ENCODE measurements around the gene CCP110. TPM values are rescaled to one million over a fixed set of nuclear protein-coding genes. Genes with fewer than 3 reads are reported as not detected.
A peak's percentile ranks its signal among the peaks of the same experiment; 100 is the strongest.
"Not testable (repeated sequence)": the region's sequence is repeated elsewhere in the genome, so short reads cannot be mapped to it uniquely, and the experiment has no call there.

The CCP110 gene
- total and polyA plus RNA-seq, 4 experiments from 2014 or later: 7.3 to 21.3 (median 15.4) TPM

GRCh38 chr16:19543278-19543996 is 19.7 kb downstream of the CCP110 start:
- H3K36me3 ChIP-seq (ENCODE audit: insufficient read depth, low read length); H3K27ac Mint-ChIP-seq; H3K4me3 ChIP-seq (ENCODE audit: low read length in 2 of 2); H3K27me3 ChIP-seq (ENCODE audit: insufficient read depth, low read length); H3K9me3 Mint-ChIP-seq; H3K27ac ChIP-seq (ENCODE audit: low read depth, low read length); DNase-seq; H3K4me3 Mint-ChIP-seq; POLR2A ChIA-PET (ENCODE audit: partially characterized antibody); intact Hi-C loops (cut with micrococcal nuclease); H3K4me1 ChIP-seq (ENCODE audit: insufficient read depth, low read length); H3K9me3 ChIP-seq (ENCODE audit: control insufficient read depth in 1 of 2, low read length in 2 of 2); H3K4me1 Mint-ChIP-seq; H3K27me3 Mint-ChIP-seq: not testable (repeated sequence)
- peaks cover 44 to 52% of the 10 kb centered on the region in 2 donors for H3K36me3 Mint-ChIP-seq
- CTCF ChIA-PET (ENCODE audit: partially characterized antibody): interaction anchor here (1.5 kb wide), 1 partner anchor 11 kb away, joined by 9 read pairs; the partner anchor contains the start of gene VPS35L

DNA sequence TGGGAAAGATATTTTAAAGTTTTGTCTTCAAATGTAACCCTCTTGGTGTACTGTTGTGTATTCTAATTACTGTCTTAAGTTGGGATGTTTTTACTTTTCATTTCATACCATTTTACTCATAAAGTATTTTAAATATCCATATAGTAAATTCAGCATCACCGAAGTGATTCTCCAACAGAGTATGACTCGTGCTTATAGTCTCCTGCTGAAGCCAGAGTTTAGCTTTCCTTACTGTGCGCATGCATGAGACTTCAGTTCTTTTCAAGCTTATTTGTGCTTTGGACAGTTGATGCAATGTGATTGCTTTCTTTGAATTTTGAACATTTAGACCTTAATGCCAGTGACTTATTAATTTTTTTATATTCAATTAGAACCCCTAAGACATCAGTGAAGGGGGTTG is 24.4 kb downstream of the CCP110 start:
- intact Hi-C loops (cut with micrococcal nuclease): no loop called here
- Histone ChIP-seq H3K4me3 (ENCODE audit: low read length in 2 of 2) (no peak overlapping the region), H3K4me1 (ENCODE audit: insufficient read depth, low read length) (no peaks in the 10 kb centered on the region), H3K27me3 (ENCODE audit: insufficient read depth, low read length) (no peaks in the 10 kb centered on the region), H3K27ac (ENCODE audit: low read depth, low read length) (no peak overlapping the region), H3K9me3 (ENCODE audit: control insufficient read depth in 1 of 2, low read length in 2 of 2) (no peaks in the 10 kb centered on the region), H3K36me3 (ENCODE audit: insufficient read depth, low read length) (no peaks in the 10 kb centered on the region)
- peaks cover 0 to 5% (median 0%) of the 10 kb centered on the region in 4 donors for H3K4me1 Mint-ChIP-seq
- H3K36me3 Mint-ChIP-seq: peaks cover 21 to 37% of the 10 kb centered on the region in 2 donors
- no peak overlapping the region for H3K4me3 Mint-ChIP-seq
- ChIA-PET POLR2A (ENCODE audit: partially characterized antibody) (no interaction called here), CTCF (ENCODE audit: partially characterized antibody) (interaction anchor here (1.9 kb wide), 1 partner anchor 35 kb away, joined by 4 read pairs; no protein-coding TSS in a partner anchor)
- H3K9me3 Mint-ChIP-seq: peaks cover 0 to 5% (median under 1%) of the 10 kb centered on the region in 8 donors
- H3K27ac Mint-ChIP-seq: no peak overlapping the region
- DNase-seq: no peak
- H3K27me3 Mint-ChIP-seq: no peaks in the 10 kb centered on the region

DNA sequence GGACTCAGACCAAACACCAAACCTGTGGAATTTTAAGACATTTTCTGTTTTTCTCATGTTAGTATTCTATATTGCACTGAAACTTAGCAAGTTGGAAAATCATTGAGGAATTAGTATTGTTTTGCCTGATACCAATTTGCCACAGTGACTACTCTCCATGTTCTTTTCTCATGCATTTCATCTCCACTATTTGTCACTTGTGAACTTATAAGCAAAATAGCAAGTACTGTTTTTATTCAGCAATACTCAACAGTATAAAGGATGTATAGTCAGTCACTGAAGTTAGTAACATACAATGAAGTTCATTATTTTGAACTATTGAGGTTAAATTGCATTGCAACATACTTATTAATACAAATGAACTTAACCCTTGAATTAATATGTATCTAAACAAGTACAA is 25.9 kb downstream of the CCP110 start:
- Histone ChIP-seq H3K4me3 (ENCODE audit: low read length in 2 of 2) (no peak overlapping the region), H3K36me3 (ENCODE audit: insufficient read depth, low read length) (no peaks in the 10 kb centered on the region), H3K27me3 (ENCODE audit: insufficient read depth, low read length) (no peaks in the 10 kb centered on the region), H3K27ac (ENCODE audit: low read depth, low read length) (no peak overlapping the region), H3K4me1 (ENCODE audit: insufficient read depth, low read length) (peaks cover 1% of the 10 kb centered on the region), H3K9me3 (ENCODE audit: control insufficient read depth in 1 of 2, low read length in 2 of 2) (no peaks in the 10 kb centered on the region)
- ChIA-PET CTCF (ENCODE audit: partially characterized antibody) (interaction anchor here (1.4 kb wide), 1 partner anchor 8 kb away, joined by 4 read pairs; no protein-coding TSS in a partner anchor), POLR2A (ENCODE audit: partially characterized antibody) (no interaction called here)
- Mint-ChIP-seq H3K36me3 (peaks cover 9 to 25% of the 10 kb centered on the region in 2 donors), H3K27ac (no peak overlapping the region), H3K4me3 (no peak overlapping the region), H3K9me3 (no peaks in the 10 kb centered on the region), H3K27me3 (no peaks in the 10 kb centered on the region), H3K4me1 (peaks cover 0 to 5% (median 1%) of the 10 kb centered on the region in 4 donors)
- no peak for DNase-seq
- intact Hi-C loops (cut with micrococcal nuclease): no loop called here

- peak within 1 kb of the TSS; percentile 93 to 98 (median 96) for H3K27ac Mint-ChIP-seq
These were observed 31.6 kb downstream of the CCP110 start, which contains the start of gene VPS35L for GRCh38 chr16:19555186-19555937. TSS of gene VPS35L (plus strand) at chr16:19555703. CDS start at chr16:19555730, 27 bp downstream.

GRCh38 chr16:19555938-19556771 is 32.4 kb downstream of the CCP110 start:
- no peaks in the 10 kb centered on the region for H3K36me3 ChIP-seq (ENCODE audit: insufficient read depth, low read length)
- ChIA-PET CTCF (ENCODE audit: partially characterized antibody) (interaction anchor here (0.6 to 6.1 kb wide), 31 partner anchors 7 to 755 kb away, joined by 3 to 63 read pairs (median 6); partner anchors contain the start of genes ARL6IP1, CCP110, COQ7 and GDE1), POLR2A (ENCODE audit: partially characterized antibody) (interaction anchor here (1.1 to 4.2 kb wide), 12 partner anchors 8 to 1184 kb away, joined by 3 to 66 read pairs (median 6); partner anchors contain the start of genes CCP110, COQ7, GDE1 and GPRC5B)
- peaks cover 0 to 8% of the 10 kb centered on the region in 2 donors for H3K36me3 Mint-ChIP-seq
- peak overlapping the region; percentile 94 to 98 (median 97) for H3K4me3 Mint-ChIP-seq
- peak overlapping the region; percentile 93 to 98 (median 96) for H3K27ac Mint-ChIP-seq
- intact Hi-C loops (cut with micrococcal nuclease): loop anchor here (1.0 to 5.0 kb wide), 5 partner anchors 33 to 766 kb away; partner anchors contain the start of genes CCP110, COQ7, IQCK and KNOP1
- no peaks in the 10 kb centered on the region for H3K27me3 Mint-ChIP-seq
- peaks cover 13 to 36% (median 22%) of the 10 kb centered on the region in 4 donors for H3K4me1 Mint-ChIP-seq
- H3K4me3 ChIP-seq (ENCODE audit: low read length in 2 of 2): peak overlapping the region; percentile 87 to 98
- no peaks in the 10 kb centered on the region for H3K9me3 ChIP-seq (ENCODE audit: control insufficient read depth in 1 of 2, low read length in 2 of 2)
- peaks cover 12% of the 10 kb centered on the region for H3K4me1 ChIP-seq (ENCODE audit: insufficient read depth, low read length)
- H3K9me3 Mint-ChIP-seq: no peaks in the 10 kb centered on the region
- peak; percentile 11 to 47 (median 20) for DNase-seq
- no peaks in the 10 kb centered on the region for H3K27me3 ChIP-seq (ENCODE audit: insufficient read depth, low read length)
- H3K27ac ChIP-seq (ENCODE audit: low read depth, low read length): peak overlapping the region; percentile 72

More at GRCh38 chr16:19555186-19555937, 31.6 kb downstream of the CCP110 start, which contains the start of gene VPS35L:
- Histone ChIP-seq H3K4me1 (ENCODE audit: insufficient read depth, low read length) (peaks cover 12% of the 10 kb centered on the region), H3K9me3 (ENCODE audit: control insufficient read depth in 1 of 2, low read length in 2 of 2) (no peaks in the 10 kb centered on the region), H3K36me3 (ENCODE audit: insufficient read depth, low read length) (no peaks in the 10 kb centered on the region), H3K4me3 (ENCODE audit: low read length in 2 of 2) (peak within 1 kb of the TSS; percentile 87 to 98), H3K27ac (ENCODE audit: low read depth, low read length) (peak within 1 kb of the TSS; percentile 72), H3K27me3 (ENCODE audit: insufficient read depth, low read length) (no peaks in the 10 kb centered on the region)
- Mint-ChIP-seq H3K4me1 (peaks cover 13 to 36% (median 22%) of the 10 kb centered on the region in 4 donors), H3K9me3 (no peaks in the 10 kb centered on the region), H3K4me3 (peak within 1 kb of the TSS; percentile 94 to 98 (median 97)), H3K36me3 (peaks cover 0 to 8% of the 10 kb centered on the region in 2 donors), H3K27me3 (no peaks in the 10 kb centered on the region)
- DNase-seq: peak; percentile 95 to 98 (median 96)
- POLR2A ChIA-PET (ENCODE audit: partially characterized antibody): interaction anchor here (0.8 to 4.2 kb wide), 15 partner anchors 9 to 1185 kb away, joined by 3 to 66 read pairs (median 6); partner anchors contain the start of genes ARL6IP1, CCP110, COQ7 and GDE1
- CTCF ChIA-PET (ENCODE audit: partially characterized antibody): interaction anchor here (0.6 to 6.1 kb wide), 28 partner anchors 8 to 754 kb away, joined by 3 to 63 read pairs (median 6); partner anchors contain the start of genes ARL6IP1, CCP110, COQ7 and GDE1
- intact Hi-C loops (cut with micrococcal nuclease): loop anchor here (1.0 to 5.0 kb wide), 5 partner anchors 32 to 765 kb away; partner anchors contain the start of genes CCP110, COQ7, IQCK and KNOP1

DNA sequence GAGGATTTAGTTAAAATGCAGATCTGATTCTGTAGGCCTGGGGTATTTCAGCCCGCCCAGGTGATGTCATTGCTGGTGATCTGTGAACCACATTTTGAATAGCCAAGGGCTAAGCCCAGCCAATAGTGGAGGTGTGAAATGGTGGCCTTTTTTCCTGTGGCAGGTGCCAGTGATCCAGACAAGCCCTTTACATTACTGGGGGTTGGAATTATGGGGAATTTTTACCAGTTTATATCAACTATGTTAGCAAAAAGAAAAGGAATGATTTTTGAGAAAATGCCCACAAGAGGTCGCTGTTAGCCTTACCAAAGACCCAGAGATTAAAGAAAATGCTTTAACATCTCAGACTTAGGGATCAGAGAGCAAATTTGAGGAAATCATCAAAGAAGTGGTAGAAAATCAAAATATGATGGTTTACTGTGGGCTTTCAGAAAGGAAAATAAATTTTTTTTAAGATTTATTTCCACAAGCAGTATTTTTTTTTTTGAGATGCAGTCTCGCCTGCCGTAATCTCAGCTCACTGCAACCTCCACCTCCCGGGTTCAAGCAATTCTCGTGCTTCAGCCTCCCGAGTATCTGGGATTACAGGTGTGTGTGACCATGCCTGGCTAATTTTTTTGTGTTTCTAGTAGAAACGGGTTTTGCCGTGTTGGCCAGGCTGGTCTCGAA is 35.6 kb downstream of the CCP110 start:
- intact Hi-C loops (cut with micrococcal nuclease): loop anchor here (1.0 to 5.0 kb wide), 4 partner anchors 41 to 825 kb away; no protein-coding TSS in a partner anchor
- peaks cover 6 to 15% of the 10 kb centered on the region in 2 donors for H3K36me3 Mint-ChIP-seq
- H3K27me3 Mint-ChIP-seq: no peaks in the 10 kb centered on the region
- peaks cover 0 to 6% (median under 1%) of the 10 kb centered on the region in 8 donors for H3K9me3 Mint-ChIP-seq
- H3K4me3 Mint-ChIP-seq: peak overlapping the region in 1 of 8 donors; percentile 15
- Histone ChIP-seq H3K4me3 (ENCODE audit: low read length in 2 of 2) (no peak overlapping the region), H3K4me1 (ENCODE audit: insufficient read depth, low read length) (peaks cover 12% of the 10 kb centered on the region), H3K27ac (ENCODE audit: low read depth, low read length) (no peak overlapping the region), H3K27me3 (ENCODE audit: insufficient read depth, low read length) (no peaks in the 10 kb centered on the region), H3K36me3 (ENCODE audit: insufficient read depth, low read length) (no peaks in the 10 kb centered on the region), H3K9me3 (ENCODE audit: control insufficient read depth in 1 of 2, low read length in 2 of 2) (no peaks in the 10 kb centered on the region)
- H3K27ac Mint-ChIP-seq: peak overlapping the region in 3 of 7 donors; percentile 16 to 57 (median 24)
- ChIA-PET CTCF (ENCODE audit: partially characterized antibody) (interaction anchor here (0.9 to 6.1 kb wide), 8 partner anchors 9 to 743 kb away, joined by 3 to 63 read pairs (median 4); partner anchors contain the start of gene GPRC5B), POLR2A (ENCODE audit: partially characterized antibody) (no interaction called here)
- peaks cover 17 to 46% (median 23%) of the 10 kb centered on the region in 4 donors for H3K4me1 Mint-ChIP-seq
- DNase-seq: peak in 4 of 5 donors; percentile 46 to 52 (median 48)

Data from CD4-positive, alpha-beta memory T cell (primary cell).